ENCODE results near the gene PCDHGB7. TPM values are rescaled to one million over a fixed set of nuclear protein-coding genes. Genes with fewer than 3 reads are reported as not detected.
"Not testable (repeated sequence)": the region's sequence is repeated elsewhere in the genome, so short reads cannot be mapped to it uniquely, and the experiment has no call there.

The PCDHGB7 gene
- total and polyA plus RNA-seq, 7 experiments from 2014 or later, result 0.11 to 0.16 (median 0.13) TPM; not detected in 4

- peak overlapping the region in 9 of 10 donors; percentile 1 to 89 (median 40) for H3K4me3 Mint-ChIP-seq
Measured at GRCh38 chr5:141414548-141415274, 2.8 kb upstream of the PCDHGB7 start.

GRCh38 chr5:141415275-141415618 is 2.2 kb upstream of the PCDHGB7 start:
- CTCF ChIA-PET; H3K27ac ChIP-seq (ENCODE audit: low read depth, low read length): not testable (repeated sequence)
- peaks cover 2 to 38% (median 10%) of the 10 kb centered on the region in 5 donors for H3K36me3 Mint-ChIP-seq

More at GRCh38 chr5:141414548-141415274, 2.8 kb upstream of the PCDHGB7 start:
- POLR2A ChIA-PET; ATAC-seq; DNase-seq; H3K36me3 ChIP-seq (ENCODE audit: control insufficient read depth in 2 of 3, insufficient read depth in 3 of 3, low read length in 3 of 3); H3K27ac ChIP-seq (ENCODE audit: low read depth, low read length); CTCF ChIA-PET; H3K4me3 ChIP-seq (ENCODE audit: low read length); H3K4me1 ChIP-seq (ENCODE audit: control insufficient read depth in 2 of 2, insufficient read depth in 2 of 2, low read length in 2 of 2); H3K27ac Mint-ChIP-seq: not testable (repeated sequence)
- peaks cover 67 to 78% (median 73%) of the 10 kb centered on the region in 5 donors for H3K27me3 Mint-ChIP-seq
- peaks cover 23 to 28% of the 10 kb centered on the region in 2 donors for H3K27me3 ChIP-seq (ENCODE audit: control insufficient read depth in 2 of 2, insufficient read depth in 2 of 2, low read length in 2 of 2)
- intact Hi-C loops (cut with micrococcal nuclease), result loop anchor here in 1 of 2 donors (5.0 to 10.0 kb wide), 3 partner anchors 52 to 460 kb away; partner anchors contain the start of genes PCDH1, PCDHGA5 and TAF7
- H3K36me3 Mint-ChIP-seq, result peaks cover 4 to 37% (median 12%) of the 10 kb centered on the region in 5 donors
- H3K4me1 Mint-ChIP-seq, result peaks cover 16 to 28% (median 19%) of the 10 kb centered on the region in 7 donors
- H3K9me3 ChIP-seq (ENCODE audit: control insufficient read depth in 2 of 3, low read length in 3 of 3), result peaks cover 0 to 33% (median 12%) of the 10 kb centered on the region in 3 experiments
- H3K9me3 Mint-ChIP-seq, result peaks cover 11 to 76% (median 44%) of the 10 kb centered on the region in 11 donors

GRCh38 chr5:141419074-141419880 is 1.8 kb downstream of the PCDHGB7 start:
- Histone ChIP-seq H3K27ac (ENCODE audit: low read depth, low read length) (no peak overlapping the region), H3K4me1 (ENCODE audit: control insufficient read depth in 2 of 2, insufficient read depth in 2 of 2, low read length in 2 of 2) (no peaks in the 10 kb centered on the region), H3K9me3 (ENCODE audit: control insufficient read depth in 2 of 3, low read length in 3 of 3) (peaks cover 0 to 59% (median 18%) of the 10 kb centered on the region in 3 experiments), H3K4me3 (ENCODE audit: low read length) (no peak overlapping the region), H3K27me3 (ENCODE audit: control insufficient read depth in 2 of 2, insufficient read depth in 2 of 2, low read length in 2 of 2) (peaks cover 12 to 40% of the 10 kb centered on the region in 2 donors), H3K36me3 (ENCODE audit: control insufficient read depth in 2 of 3, insufficient read depth in 3 of 3, low read length in 3 of 3) (peaks cover 0 to 4% (median 0%) of the 10 kb centered on the region in 3 experiments)
- peaks cover 3 to 54% (median 12%) of the 10 kb centered on the region in 5 donors for H3K36me3 Mint-ChIP-seq
- peaks cover 4 to 22% (median 11%) of the 10 kb centered on the region in 7 donors for H3K4me1 Mint-ChIP-seq
- no peak for DNase-seq
- peak overlapping the region in 6 of 10 donors; percentile 10 to 69 (median 36) for H3K4me3 Mint-ChIP-seq
- intact Hi-C loops (cut with micrococcal nuclease), result loop anchor here in 1 of 2 donors (5.0 to 10.0 kb wide), 2 partner anchors 57 to 456 kb away; partner anchors contain the start of genes PCDH1 and PCDHGA5
- no peak for ATAC-seq
- CTCF ChIA-PET, result no interaction called here
- H3K27ac Mint-ChIP-seq, result peak overlapping the region in 6 of 9 donors; percentile 2 to 74 (median 65)
- peaks cover 73 to 84% (median 76%) of the 10 kb centered on the region in 5 donors for H3K27me3 Mint-ChIP-seq
- H3K9me3 Mint-ChIP-seq, result peaks cover 14 to 89% (median 61%) of the 10 kb centered on the region in 11 donors
- POLR2A ChIA-PET, result interaction anchor here (0.8 kb wide), 1 partner anchor 100 kb away, joined by 3 read pairs; no protein-coding TSS in a partner anchor

More at GRCh38 chr5:141415275-141415618, 2.2 kb upstream of the PCDHGB7 start:
- ATAC-seq; H3K4me1 ChIP-seq (ENCODE audit: control insufficient read depth in 2 of 2, insufficient read depth in 2 of 2, low read length in 2 of 2); POLR2A ChIA-PET; H3K27ac Mint-ChIP-seq; H3K4me3 ChIP-seq (ENCODE audit: low read length); DNase-seq; H3K36me3 ChIP-seq (ENCODE audit: control insufficient read depth in 2 of 3, insufficient read depth in 3 of 3, low read length in 3 of 3): not testable (repeated sequence)
- H3K27me3 ChIP-seq (ENCODE audit: control insufficient read depth in 2 of 2, insufficient read depth in 2 of 2, low read length in 2 of 2), result peaks cover 23 to 34% of the 10 kb centered on the region in 2 donors
- peak overlapping the region in 4 of 10 donors; percentile 27 to 53 (median 39) for H3K4me3 Mint-ChIP-seq
- peaks cover 68 to 80% (median 75%) of the 10 kb centered on the region in 5 donors for H3K27me3 Mint-ChIP-seq
- H3K9me3 Mint-ChIP-seq, result peaks cover 11 to 77% (median 43%) of the 10 kb centered on the region in 11 donors
- H3K4me1 Mint-ChIP-seq, result peaks cover 16 to 28% (median 19%) of the 10 kb centered on the region in 7 donors
- peaks cover 0 to 33% (median 15%) of the 10 kb centered on the region in 3 experiments for H3K9me3 ChIP-seq (ENCODE audit: control insufficient read depth in 2 of 3, low read length in 3 of 3)
- intact Hi-C loops (cut with micrococcal nuclease), result loop anchor here in 1 of 2 donors (5.0 to 10.0 kb wide), 2 partner anchors 53 to 460 kb away; partner anchors contain the start of genes PCDH1 and PCDHGA5

GRCh38 chr5:141420855-141421488 is 3.5 kb downstream of the PCDHGB7 start, which contains the start of gene PCDHGA11:
Gene PCDHGA11, plus strand, starts transcription at chr5:141421051. Its CDS starts 177 bp downstream, at chr5:141421228.
- POLR2A ChIA-PET, result no interaction called here
- H3K27ac Mint-ChIP-seq, result peak within 1 kb of the TSS in 7 of 9 donors; percentile 51 to 73 (median 64)

GRCh38 chr5:141421489-141421855 is 4.0 kb downstream of the PCDHGB7 start:
- DNase-seq (no peak), ATAC-seq (no peak)
- intact Hi-C loops (cut with micrococcal nuclease), result loop anchor here in 1 of 2 donors (5.0 kb wide), 1 partner anchor 56 kb away; the partner anchor contains the start of gene PCDHGC3
- H3K9me3 Mint-ChIP-seq, result peaks cover 10 to 91% (median 58%) of the 10 kb centered on the region in 11 donors
- Histone ChIP-seq H3K9me3 (ENCODE audit: control insufficient read depth in 2 of 3, low read length in 3 of 3) (peaks cover 0 to 55% (median 18%) of the 10 kb centered on the region in 3 experiments), H3K4me1 (ENCODE audit: control insufficient read depth in 2 of 2, insufficient read depth in 2 of 2, low read length in 2 of 2) (no peaks in the 10 kb centered on the region), H3K27me3 (ENCODE audit: control insufficient read depth in 2 of 2, insufficient read depth in 2 of 2, low read length in 2 of 2) (peaks cover 7 to 28% of the 10 kb centered on the region in 2 donors), H3K27ac (ENCODE audit: low read depth, low read length) (no peak overlapping the region), H3K4me3 (ENCODE audit: low read length) (no peak overlapping the region), H3K36me3 (ENCODE audit: control insufficient read depth in 2 of 3, insufficient read depth in 3 of 3, low read length in 3 of 3) (peaks cover 0 to 4% (median 0%) of the 10 kb centered on the region in 3 experiments)
- ChIA-PET CTCF (interaction anchor here (1.0 to 1.6 kb wide), 4 partner anchors 87 to 142 kb away, joined by 3 to 10 read pairs (median 3); partner anchors contain the start of gene TAF7), POLR2A (no interaction called here)
- peaks cover 66 to 87% (median 78%) of the 10 kb centered on the region in 5 donors for H3K27me3 Mint-ChIP-seq
- H3K27ac Mint-ChIP-seq, result peak overlapping the region in 5 of 9 donors; percentile 3 to 73 (median 51)
- peaks cover 3 to 48% (median 10%) of the 10 kb centered on the region in 5 donors for H3K36me3 Mint-ChIP-seq
- peaks cover 0 to 19% (median 7%) of the 10 kb centered on the region in 7 donors for H3K4me1 Mint-ChIP-seq
- H3K4me3 Mint-ChIP-seq, result peak overlapping the region; percentile 29 to 90 (median 76)

More at GRCh38 chr5:141420855-141421488, 3.5 kb downstream of the PCDHGB7 start, which contains the start of gene PCDHGA11:
- Mint-ChIP-seq H3K4me3 (peak within 1 kb of the TSS; percentile 52 to 90 (median 77)), H3K4me1 (peaks cover 0 to 19% (median 7%) of the 10 kb centered on the region in 7 donors), H3K27me3 (peaks cover 68 to 87% (median 78%) of the 10 kb centered on the region in 5 donors), H3K9me3 (peaks cover 10 to 91% (median 62%) of the 10 kb centered on the region in 11 donors), H3K36me3 (peaks cover 3 to 50% (median 10%) of the 10 kb centered on the region in 5 donors)
- Histone ChIP-seq H3K4me3 (ENCODE audit: low read length) (no peak within 1 kb of the TSS), H3K27me3 (ENCODE audit: control insufficient read depth in 2 of 2, insufficient read depth in 2 of 2, low read length in 2 of 2) (peaks cover 8 to 33% of the 10 kb centered on the region in 2 donors), H3K36me3 (ENCODE audit: control insufficient read depth in 2 of 3, insufficient read depth in 3 of 3, low read length in 3 of 3) (peaks cover 0 to 4% (median 0%) of the 10 kb centered on the region in 3 experiments), H3K9me3 (ENCODE audit: control insufficient read depth in 2 of 3, low read length in 3 of 3) (peaks cover 0 to 55% (median 18%) of the 10 kb centered on the region in 3 experiments), H3K27ac (ENCODE audit: low read depth, low read length) (no peak within 1 kb of the TSS), H3K4me1 (ENCODE audit: control insufficient read depth in 2 of 2, insufficient read depth in 2 of 2, low read length in 2 of 2) (no peaks in the 10 kb centered on the region)
- ATAC-seq (peak; percentile 70), DNase-seq (peak in 3 of 9 donors; percentile 25 to 28 (median 26))
- intact Hi-C loops (cut with micrococcal nuclease), result loop anchor here in 1 of 2 donors (5.0 kb wide), 1 partner anchor 56 kb away; the partner anchor contains the start of gene PCDHGC3
- CTCF ChIA-PET, result interaction anchor here (0.8 to 1.6 kb wide), 5 partner anchors 51 to 142 kb away, joined by 3 to 10 read pairs (median 3); partner anchors contain the start of genes PCDHGB3 and TAF7

All from naive thymus-derived CD4-positive, alpha-beta T cell (primary cell).